ENCODE results near the gene KIAA1671.

- TF ChIP-seq SUZ12 (IDR thresholded peaks at IDR 0.05; ENCODE audit: extremely low read depth, insufficient read depth, insufficient read length) (no peak), YY1 (IDR thresholded peaks at IDR 0.05; ENCODE audit: insufficient read depth, insufficient read length) (no peak), ZNF274 (IDR thresholded peaks at IDR 0.05; ENCODE audit: low read depth, low read length) (no peak)
Measured at GRCh38 chr22:25192406-25192805, 239.9 kb downstream of the KIAA1671 start.
